ENCODE measurements around the gene KCNK6. TPM values are rescaled to one million over a fixed set of nuclear protein-coding genes. Genes with fewer than 3 reads are reported as not detected.

KCNK6 gene
- total RNA-seq (2013; cell fraction: nucleolus; rRNA removed): 0.15 and 0.83 TPM in 2 replicates
- total RNA-seq (2014; rRNA removed): 1.1 and 1.2 TPM in 2 replicates
- 0.74 and 1.1 TPM in 2 replicates for total RNA-seq (2014; rRNA removed; fragmentation: Illumina TruSeq; extraction: Trizol)
- total RNA-seq (2021): 0.98 and 1.1 TPM in 2 replicates
- polyA plus RNA-seq (2011; ENCODE audit: low read depth): 2.0 TPM
- polyA plus RNA-seq (2011; rRNA removed): 0.04 TPM in 2 replicates
- 0.02 and 0.04 TPM in 2 replicates for polyA plus RNA-seq (2011; cell fraction: cytosol; rRNA removed)
- polyA plus RNA-seq (2011; cell fraction: nucleus; rRNA removed): 0.03 and 0.06 TPM in 2 replicates
- polyA plus RNA-seq (2012): 2.1 and 2.4 TPM in 2 replicates
- 0.98 and 1.4 TPM in 2 replicates for polyA plus RNA-seq (2014; fragmentation: Illumina TruSeq; extraction: Trizol)
- polyA plus RNA-seq (2014; fragmentation: Nextera tagmentation; extraction: Ambion mirVana): under 1 TPM; 0.47 to 0.57 TPM
- 1.4 TPM in 2 replicates for polyA plus RNA-seq (2014; rRNA removed)
- polyA plus RNA-seq (2016; fragmentation: Nextera tagmentation; extraction: Ambion mirVana): 1 to 10 TPM in 1 of 2 experiments, under 1 TPM in 1; 0.91 to 1.3 TPM
- 0.07 and 0.10 TPM in 2 replicates for polyA minus RNA-seq (2011; rRNA and poly(A)+ RNA removed)
- not detected in 2 replicates for polyA minus RNA-seq (2011; cell fraction: cytosol; rRNA and poly(A)+ RNA removed)
- not detected in 2 replicates for polyA minus RNA-seq (2011; cell fraction: nucleus; rRNA and poly(A)+ RNA removed)
- Bru-seq, nascent RNA: percentile 35 among the genes with signal in this experiment
- percentile 37 among the genes with signal in this experiment for BruChase-seq, experiment 1, labeled RNA remaining after a 6-hour chase
- BruChase-seq, experiment 2, labeled RNA remaining after a 2-hour chase: percentile 34 among the genes with signal in this experiment
- long read RNA-seq, experiment 1: 0 reads
- long read RNA-seq, experiment 2: 0 reads

DNA sequence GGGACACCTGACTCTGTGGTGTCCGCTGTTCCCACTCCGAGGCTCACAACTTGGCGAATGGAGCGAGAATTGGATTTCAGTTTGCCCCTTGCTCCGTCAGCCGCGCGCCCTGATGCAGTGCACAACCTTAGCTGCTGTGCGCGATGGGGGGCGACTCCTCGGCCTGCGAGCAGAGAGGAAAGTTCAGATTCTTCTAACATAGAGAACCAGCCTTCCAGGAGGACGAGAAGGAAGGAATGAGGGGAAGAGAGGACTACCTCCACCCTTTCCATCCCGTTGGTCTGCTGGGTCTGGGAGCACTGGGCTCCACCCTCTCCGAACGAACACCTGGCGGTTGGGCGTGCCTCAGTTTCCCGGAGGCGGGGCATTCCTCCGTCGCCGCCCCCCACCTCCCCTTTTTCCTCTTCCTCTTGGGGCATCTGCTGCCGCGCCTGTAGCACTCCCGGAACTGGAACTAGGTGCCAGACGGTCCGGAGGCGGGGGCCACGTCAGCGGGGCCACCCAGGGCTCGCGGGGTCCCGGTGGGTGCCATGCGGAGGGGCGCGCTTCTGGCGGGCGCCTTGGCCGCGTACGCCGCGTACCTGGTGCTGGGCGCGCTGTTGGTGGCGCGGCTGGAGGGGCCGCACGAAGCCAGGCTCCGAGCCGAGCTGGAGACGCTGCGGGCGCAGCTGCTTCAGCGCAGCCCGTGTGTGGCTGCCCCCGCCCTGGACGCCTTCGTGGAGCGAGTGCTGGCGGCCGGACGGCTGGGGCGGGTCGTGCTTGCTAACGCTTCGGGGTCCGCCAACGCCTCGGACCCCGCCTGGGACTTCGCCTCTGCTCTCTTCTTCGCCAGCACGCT, at the start of gene KCNK6:
Gene KCNK6, plus strand, starts transcription at position 425 of the 838 bp plus-strand sequence. Its CDS starts 106 bp downstream, at position 531.
- peaks cover 3% of the 10 kb centered on the region; the same call in 1 of the 2 replicates for H3K4me1 ChIP-seq (ENCODE audit: control insufficient read depth, insufficient read depth, low read length)
- peak within 1 kb of the TSS; percentile 54 for H2AFZ ChIP-seq (ENCODE audit: control insufficient read depth, low read depth, low read length)
- POLR2A ChIA-PET: no interaction called here

More for the DNA sequence above, at the start of gene KCNK6:
- Histone ChIP-seq H3K4me3 (peak within 1 kb of the TSS; percentile 68), H3K27ac (ENCODE audit: control insufficient read depth, insufficient read depth) (no peak within 1 kb of the TSS), H4K20me1 (ENCODE audit: control insufficient read depth, insufficient read depth) (no peaks in the 10 kb centered on the region), H3K36me3 (ENCODE audit: control insufficient read depth in 2 of 2, insufficient read depth in 2 of 2, low read length in 1 of 2) (no peaks in the 10 kb centered on the region), H3K79me2 (ENCODE audit: control insufficient read depth, insufficient read depth, low read length) (peaks cover 4% of the 10 kb centered on the region), H3K9ac (ENCODE audit: control insufficient read depth, insufficient read depth, low read length) (peak within 1 kb of the TSS; percentile 22; the same call in 1 of the 2 replicates), H3K27me3 (replicated peaks in 1 of 2; ENCODE audit: control insufficient read depth in 2 of 2, insufficient read depth in 2 of 2, low read length in 1 of 2) (no peaks in the 10 kb centered on the region; a peak in 2 of 4 replicates), H3K9me3 (replicated peaks; ENCODE audit: control insufficient read depth, insufficient read depth, low read length) (no peaks in the 10 kb centered on the region), H3K4me2 (ENCODE audit: control insufficient read depth, insufficient read depth) (peak within 1 kb of the TSS; percentile 81)
- ATAC-seq (no peak), DNase-seq (ENCODE audit: low read depth, low spot score) (no peak), FAIRE-seq (no peak)
- SMC1A ChIA-PET (ENCODE audit: uncharacterized antibody, unreplicated experiment): no interaction called here
- no TSS peak for BruUV-seq (replicated peaks)
- CTCF ChIA-PET: interaction anchor here (0.6 to 1.3 kb wide), 3 partner anchors 15 to 76 kb away, joined by 3 to 4 read pairs (median 3); no protein-coding TSS in a partner anchor
- in situ Hi-C loops (cut with MboI): no loop called here
- intact Hi-C loops (cut with micrococcal nuclease; ENCODE audit: unreplicated experiment): loop anchor here (5.0 kb wide), 1 partner anchor 77 kb away; no protein-coding TSS in a partner anchor
- peak; percentile 86 for TF ChIP-seq HDAC6 (IDR thresholded peaks at IDR 0.05; ENCODE audit: unreplicated experiment)
- peak; percentile 59 for TF ChIP-seq IKZF1 (conservative IDR thresholded peaks at IDR 0.05)
- no peak for TF ChIP-seq IRF4 (IDR thresholded peaks at IDR 0.05; ENCODE audit: low read depth, low read length)
- TF ChIP-seq TCF3 (IDR thresholded peaks at IDR 0.05; ENCODE audit: borderline replicate concordance, insufficient read depth, low read depth, low read length): 0 out of 2 replicates have a peak, but pooled peaks have one; percentile 13
- TF ChIP-seq POLR2A (IDR thresholded peaks at IDR 0.05; ENCODE audit: low read depth, low read length): peak; percentile 54; the same call in 1 of the 2 replicates
- 12% methylated on average over 70 of the region's 76 CpGs for WGBS (ENCODE audit: insufficient coverage, insufficient replicate concordance, low lambda C conversion rate, missing lambda C conversion rate)
- RAD21 ChIA-PET (ENCODE audit: unreplicated experiment): interaction anchor here (1.0 kb wide), 1 partner anchor 413 kb away, joined by 3 read pairs; the partner anchor contains the start of gene WDR87
